ENCODE results near the gene CACNA1H.

Gene CACNA1H

GRCh38 chr16:1152651-1153259 lies at the start of gene CACNA1H:
Gene CACNA1H (plus strand): TSS chr16:1153106. CDS start chr16:1153738, 632 bp downstream.
- peak; percentile 57 for DNase-seq

- DNase-seq, result no peak
Measured at GRCh38 chr16:1103636-1103980, 49.3 kb upstream of the CACNA1H start.

DNA sequence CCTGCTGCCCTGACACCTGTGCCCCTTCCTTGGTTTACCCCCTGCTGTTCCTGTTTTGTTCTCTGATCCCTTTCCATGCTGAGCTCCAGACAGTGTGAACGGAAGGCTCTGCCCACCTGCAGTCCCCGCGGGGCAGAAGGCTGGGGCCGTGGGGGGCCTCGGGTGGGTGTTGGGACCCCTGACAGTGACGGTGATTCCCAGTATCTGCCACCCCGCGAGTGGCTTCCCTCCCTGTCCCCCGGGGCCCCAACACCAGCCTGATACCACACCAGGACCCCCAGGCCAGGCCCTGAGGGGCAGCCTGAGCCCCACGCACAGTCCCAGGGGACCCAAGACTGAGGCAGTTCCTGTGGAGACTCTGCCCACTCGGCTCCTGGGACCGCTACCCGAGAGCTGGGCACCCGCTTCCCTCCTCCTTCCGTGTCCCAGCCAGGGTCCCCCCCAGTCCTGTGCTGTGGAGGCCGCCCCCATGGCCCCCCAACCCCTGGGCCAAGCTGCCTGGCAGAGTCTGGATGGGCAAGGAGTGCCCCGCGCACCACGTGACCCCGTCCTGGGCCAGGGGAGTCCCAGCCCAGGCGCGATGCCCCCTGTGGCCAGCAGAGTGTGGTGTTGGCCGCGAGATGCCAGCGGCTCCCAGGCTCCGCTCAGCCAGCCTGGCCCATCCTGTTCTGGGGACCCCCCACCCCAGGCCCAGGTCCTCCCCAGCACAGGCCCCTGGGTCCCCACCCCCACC lies 46.9 kb upstream of the CACNA1H start:
- DNase-seq, result peak; percentile 30

- DNase-seq, result no peak
Measured at GRCh38 chr16:1106659-1107058, 46.2 kb upstream of the CACNA1H start.

DNA sequence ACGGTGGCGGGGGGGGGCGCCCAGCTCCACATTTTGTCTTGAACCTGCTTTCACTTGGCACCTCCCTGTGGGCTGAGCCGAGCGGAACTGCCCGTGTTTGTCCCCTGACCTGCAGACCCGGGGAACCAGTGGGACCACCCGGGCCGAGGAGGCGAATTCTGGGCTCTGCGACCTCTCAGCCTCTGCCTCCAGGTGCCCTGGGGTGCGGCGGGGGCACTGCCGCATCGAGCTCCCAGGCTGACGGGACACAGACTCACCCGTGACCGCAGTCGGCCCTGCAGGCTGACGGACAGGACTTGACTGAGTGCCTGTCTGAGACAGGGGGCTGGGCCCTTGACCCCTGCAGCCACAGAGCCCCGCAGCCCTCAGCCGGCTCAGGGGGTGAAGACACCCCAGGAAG lies 45.8 kb upstream of the CACNA1H start:
- no peak for DNase-seq

GRCh38 chr16:1107731-1108130 lies 45.2 kb upstream of the CACNA1H start:
- no peak for DNase-seq

- no peak for DNase-seq
Measured at GRCh38 chr16:1108299-1109252, 44.3 kb upstream of the CACNA1H start.

DNA sequence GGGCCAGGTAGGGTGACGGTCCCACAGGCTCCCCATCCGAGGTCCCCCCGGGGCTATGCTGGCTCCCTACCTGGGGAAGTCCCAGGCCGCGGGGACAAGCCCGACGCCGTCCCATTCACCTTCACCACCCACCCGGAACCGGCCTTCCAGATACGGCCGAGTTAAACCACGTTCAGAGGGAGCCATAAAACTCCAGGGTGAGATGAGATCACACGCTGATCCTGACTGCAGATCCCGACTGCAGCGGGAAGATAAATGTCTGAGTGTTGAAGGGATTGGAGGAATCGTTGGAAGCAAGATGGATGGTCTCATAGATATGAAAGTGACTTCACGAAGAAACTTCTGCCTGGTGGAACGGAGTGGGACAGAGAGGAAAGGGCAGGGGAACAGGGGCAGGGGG lies 43.3 kb upstream of the CACNA1H start:
- DNase-seq, result no peak

DNA sequence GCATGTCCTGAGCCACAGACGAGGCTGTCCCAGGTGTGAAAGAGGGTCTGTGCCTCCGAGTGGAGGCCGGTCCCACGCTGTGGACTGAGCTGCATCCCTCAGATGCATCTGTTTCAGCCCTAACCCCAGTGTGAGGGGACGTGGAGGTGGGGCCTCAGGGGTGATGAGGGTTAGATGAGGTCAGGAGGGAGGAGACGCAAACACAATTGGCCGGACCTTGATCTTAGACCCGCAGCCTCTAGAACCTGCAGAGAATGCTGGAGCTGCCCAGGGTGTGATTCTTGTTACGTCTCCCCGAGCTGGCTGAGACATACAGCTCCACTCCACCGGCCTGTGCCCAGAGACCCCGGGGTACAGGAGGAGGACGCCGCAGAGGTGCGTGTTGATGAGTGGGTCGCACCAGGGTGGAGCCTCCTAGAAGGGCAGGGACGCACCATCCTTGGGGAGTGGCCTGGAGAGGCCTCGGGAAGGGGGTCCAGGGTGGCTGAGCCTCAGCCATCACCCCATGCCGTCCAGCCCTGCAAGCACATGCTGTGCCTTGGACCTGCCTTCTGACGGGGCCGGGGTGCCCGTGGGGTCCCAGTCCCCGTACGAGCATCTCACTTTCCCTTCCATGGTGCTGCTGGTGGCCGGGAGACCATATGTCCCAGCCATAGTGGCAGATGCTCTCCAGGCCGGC lies 40.3 kb upstream of the CACNA1H start:
- DNase-seq, result no peak

DNA sequence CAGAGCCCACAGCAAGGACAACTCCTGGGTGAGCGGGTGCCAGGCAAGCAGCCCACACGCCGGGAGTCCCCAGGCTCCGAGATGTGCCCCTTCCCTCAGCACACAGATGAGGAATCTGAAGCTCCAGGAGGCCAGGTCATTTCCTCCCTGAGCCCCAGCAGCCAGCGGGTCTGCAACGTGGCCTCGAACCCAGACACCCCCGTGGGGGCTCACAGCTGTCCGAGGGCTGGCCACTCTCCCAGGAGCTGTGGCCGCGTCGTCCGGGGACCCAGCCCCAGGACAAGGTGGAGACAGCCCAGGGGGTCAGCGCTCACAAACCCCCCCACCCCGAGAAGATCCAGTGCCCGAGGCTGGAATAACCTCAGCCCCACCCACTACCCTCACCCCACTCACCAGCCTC lies 39.4 kb upstream of the CACNA1H start:
- no peak for DNase-seq

GRCh38 chr16:1113889-1114526 lies 38.9 kb upstream of the CACNA1H start:
- DNase-seq, result no peak

DNA sequence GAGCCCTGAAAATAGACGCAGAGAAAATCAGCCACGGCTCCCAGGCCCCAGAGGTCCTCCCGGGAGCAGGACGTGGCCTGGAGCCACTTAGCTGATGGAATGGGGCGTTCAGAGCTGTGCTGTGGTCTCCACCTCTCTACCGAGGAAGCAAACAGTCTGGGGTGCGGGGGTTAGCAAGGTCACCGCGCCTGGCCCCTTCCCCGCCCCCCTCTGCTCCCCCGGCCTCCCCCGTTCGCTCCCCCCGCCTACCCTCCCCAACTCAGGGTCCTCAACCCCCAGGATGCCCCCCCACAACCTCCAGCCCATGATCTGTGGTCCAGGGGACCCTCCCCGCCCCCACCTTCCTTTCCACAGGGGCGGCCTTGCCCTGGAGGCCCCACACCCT lies 36.2 kb upstream of the CACNA1H start:
- no peak for DNase-seq

- no peak for DNase-seq
Measured at GRCh38 chr16:1117176-1117900, 35.6 kb upstream of the CACNA1H start.

GRCh38 chr16:1117926-1118325 lies 35.0 kb upstream of the CACNA1H start:
- DNase-seq, result no peak

GRCh38 chr16:1119129-1119528 lies 33.8 kb upstream of the CACNA1H start:
- DNase-seq, result no peak

- no peak for DNase-seq
Measured at GRCh38 chr16:1119766-1120576, 32.9 kb upstream of the CACNA1H start.

- DNase-seq, result no peak
Measured at GRCh38 chr16:1120577-1120941, 32.3 kb upstream of the CACNA1H start.

GRCh38 chr16:1121009-1121408 lies 31.9 kb upstream of the CACNA1H start:
- no peak for DNase-seq

DNA sequence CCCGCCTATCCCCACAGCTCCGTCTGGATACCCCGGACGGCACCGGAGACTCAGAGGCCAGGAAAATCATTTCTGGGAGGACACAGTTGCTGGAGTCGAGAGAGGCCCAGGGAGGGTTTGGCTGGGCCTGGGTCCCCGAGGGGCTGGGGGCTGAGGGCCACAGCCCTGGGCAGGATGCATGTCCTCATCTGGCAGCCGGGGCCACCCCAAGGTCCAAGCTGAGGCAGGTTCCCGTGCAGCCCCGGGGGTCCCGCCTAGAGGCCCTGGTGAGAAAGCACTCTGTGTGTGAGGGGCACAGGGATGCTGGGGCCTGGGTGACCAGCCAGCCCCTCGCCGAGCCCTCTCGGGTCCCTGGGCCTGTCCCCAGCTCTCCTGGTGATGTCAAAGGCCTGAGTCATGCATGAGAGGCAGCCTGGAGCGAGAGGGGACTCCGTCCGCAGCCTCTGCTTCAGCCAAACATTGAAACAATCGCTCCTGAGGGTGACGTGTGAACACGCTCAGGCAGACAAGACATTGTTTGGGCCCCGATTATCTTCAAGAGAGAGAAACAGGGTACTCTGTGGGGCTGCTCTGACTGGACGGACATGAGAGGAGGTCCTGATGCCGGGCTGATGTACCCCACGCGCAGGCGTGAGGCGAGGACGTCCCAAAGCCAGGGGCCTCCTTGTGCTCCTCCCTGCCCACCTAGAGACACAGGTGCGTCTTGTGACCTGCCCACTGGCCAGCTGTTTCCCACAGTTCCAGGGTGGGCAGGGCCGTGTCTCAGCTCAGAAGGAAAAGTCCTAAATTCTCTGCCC lies 31.1 kb upstream of the CACNA1H start:
- DNase-seq, result no peak

GRCh38 chr16:1122398-1122765 lies 30.5 kb upstream of the CACNA1H start:
- DNase-seq, result no peak

Data from CD4-positive, alpha-beta T cell treated with Interleukin-17A for 1 hour (primary cell).